Activated CD4-positive, alpha-beta T cell treated with anti-CD3 and anti-CD28 coated beads, Interleukin-2, amount 50 U/mL, for 24 hours (primary cell): Measurements from ENCODE around the gene PPP2R2B.

ENCODE experiments used
- DNase-seq, 2 donors: peaks; one replicate each; pipeline ENCODE4 v3.0.0-alpha.2; 2020; ENCODE audit warnings: low read depth in 1 of 2, low spot score in 1 of 2

The PPP2R2B gene

DNA sequence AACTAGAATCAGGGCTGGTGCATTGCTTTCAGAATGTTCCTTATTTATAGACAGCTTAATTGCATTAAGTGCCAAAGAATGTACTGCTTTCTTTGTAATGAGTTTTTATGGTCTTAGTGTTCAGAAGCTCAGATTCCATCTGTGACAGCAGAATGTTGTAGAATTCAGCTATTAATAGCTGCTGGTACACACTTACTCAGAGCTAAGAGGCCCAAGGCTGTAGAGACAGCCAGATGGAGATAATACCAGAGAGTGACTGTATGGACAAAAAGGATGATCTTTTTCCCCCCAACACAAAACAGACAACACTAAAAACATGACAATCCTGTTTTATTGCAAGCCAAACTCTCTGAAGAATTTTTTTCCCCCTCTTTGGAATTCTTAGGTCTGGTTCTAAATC is 50.2 kb downstream of the PPP2R2B start:
- no peak for DNase-seq

DNA sequence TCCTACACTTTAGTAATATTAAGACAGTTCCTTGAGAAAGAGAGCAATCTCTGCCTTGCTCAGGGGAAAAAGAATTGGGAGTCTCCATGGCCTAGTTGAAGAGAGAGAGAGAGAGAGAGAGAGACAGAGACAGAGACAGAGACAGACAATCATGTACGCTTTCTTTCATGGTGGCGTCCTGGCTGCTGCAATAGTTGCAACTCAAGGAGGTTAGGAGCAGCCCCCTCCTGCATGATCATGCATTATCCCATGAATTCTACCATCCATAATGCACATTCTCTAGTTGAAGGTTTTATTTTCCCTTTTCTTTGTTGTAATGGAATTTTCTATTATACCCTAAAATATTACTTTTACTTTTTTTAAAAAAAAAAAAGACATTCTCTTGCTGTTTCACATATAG is 50.7 kb downstream of the PPP2R2B start:
- DNase-seq = no peak

- no peak for DNase-seq
Measured at GRCh38 chr5:146825033-146825432, 53.5 kb downstream of the PPP2R2B start.

- no peak for DNase-seq
Measured at GRCh38 chr5:146821732-146822131, 56.8 kb downstream of the PPP2R2B start.

DNA sequence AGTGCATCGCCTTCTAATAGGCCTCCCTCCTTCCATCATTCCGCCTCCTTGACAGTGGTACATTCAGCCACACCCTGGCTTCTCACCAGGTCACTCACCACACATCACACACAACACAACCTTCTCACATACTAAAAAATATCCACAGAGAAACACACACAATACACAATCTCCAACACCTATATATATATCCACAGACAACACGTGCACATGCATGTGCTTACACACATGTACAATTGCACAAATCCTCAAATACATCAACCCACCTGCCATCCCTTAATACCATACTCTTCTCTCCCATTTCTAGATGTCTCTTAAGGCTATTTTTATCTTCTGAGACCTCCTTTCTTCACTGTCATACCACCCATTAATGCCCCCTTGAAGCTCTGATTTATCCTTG is 57.6 kb downstream of the PPP2R2B start:
- DNase-seq = no peak

- DNase-seq = no peak
Measured at GRCh38 chr5:146818822-146819221, 59.7 kb downstream of the PPP2R2B start.

GRCh38 chr5:146817973-146818372 is 60.6 kb downstream of the PPP2R2B start:
- DNase-seq = no peak

- DNase-seq = no peak
Measured at GRCh38 chr5:146816775-146817387, 61.7 kb downstream of the PPP2R2B start.

DNA sequence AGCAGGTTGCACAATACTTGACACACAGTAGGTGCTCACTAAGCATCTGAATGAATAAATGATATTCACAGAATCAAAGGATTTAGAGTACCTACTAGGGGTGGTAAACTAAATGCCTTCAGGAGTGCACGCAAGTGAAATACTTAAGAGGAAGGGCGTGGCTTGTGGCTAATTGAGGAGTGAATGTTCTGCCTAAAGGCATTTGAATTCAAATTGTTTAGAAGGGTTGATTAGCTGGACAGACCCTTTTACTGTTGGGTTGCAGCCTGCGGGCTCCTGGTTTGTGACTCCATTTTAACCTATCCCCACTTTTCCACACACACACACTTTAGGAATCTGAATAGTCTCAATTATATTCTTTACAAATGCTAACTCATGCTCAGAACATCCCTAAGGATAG is 63.1 kb downstream of the PPP2R2B start:
- DNase-seq = no peak

GRCh38 chr5:146813346-146814157 is 65.0 kb downstream of the PPP2R2B start:
- DNase-seq = no peak

GRCh38 chr5:146805081-146805480 is 73.5 kb downstream of the PPP2R2B start:
- DNase-seq = no peak

DNA sequence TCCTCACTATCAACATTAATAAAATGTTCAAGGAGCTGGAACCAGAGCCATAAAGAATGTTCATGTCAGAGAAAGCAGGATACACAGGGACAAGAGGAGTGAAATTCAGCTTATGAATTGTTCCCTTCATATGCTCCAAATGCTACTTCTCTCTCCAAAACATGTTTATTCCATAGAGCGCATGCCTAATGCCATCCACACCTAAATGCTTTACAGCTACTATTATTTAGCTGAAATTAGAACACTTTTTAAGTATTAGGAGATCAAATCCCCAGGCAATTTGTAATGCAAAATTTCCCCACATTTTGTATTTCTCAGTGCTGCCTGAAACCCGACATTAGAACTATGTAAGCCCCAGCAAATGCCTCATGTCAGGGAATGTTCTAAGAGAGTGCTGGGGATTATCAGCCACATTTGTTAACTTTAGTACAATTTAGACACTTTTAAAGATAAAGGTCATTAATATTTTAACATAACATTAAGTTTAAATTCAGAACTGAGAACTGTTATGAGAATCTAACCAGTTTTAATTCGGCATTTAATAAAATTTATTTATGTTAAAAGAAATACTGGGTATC is 75.5 kb downstream of the PPP2R2B start:
- DNase-seq = no peak

DNA sequence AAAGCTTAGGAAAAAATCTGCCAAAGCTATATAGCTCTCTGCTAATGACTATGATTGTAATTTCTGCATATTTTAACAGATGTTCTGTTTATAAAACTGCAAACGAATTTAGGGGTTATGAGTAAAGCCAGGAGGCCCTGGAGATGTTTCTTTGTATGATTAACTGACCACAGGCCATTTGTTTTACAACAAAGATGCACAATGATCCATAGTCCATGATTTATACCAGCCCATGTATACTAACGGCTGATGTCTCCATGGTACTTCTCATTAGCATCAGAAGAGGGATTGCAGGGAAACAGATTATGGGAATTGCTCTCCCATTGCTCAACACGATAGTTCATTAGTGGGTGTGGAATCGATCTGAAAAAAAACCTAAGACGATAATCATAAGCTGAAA is 78.9 kb downstream of the PPP2R2B start:
- DNase-seq = no peak

DNA sequence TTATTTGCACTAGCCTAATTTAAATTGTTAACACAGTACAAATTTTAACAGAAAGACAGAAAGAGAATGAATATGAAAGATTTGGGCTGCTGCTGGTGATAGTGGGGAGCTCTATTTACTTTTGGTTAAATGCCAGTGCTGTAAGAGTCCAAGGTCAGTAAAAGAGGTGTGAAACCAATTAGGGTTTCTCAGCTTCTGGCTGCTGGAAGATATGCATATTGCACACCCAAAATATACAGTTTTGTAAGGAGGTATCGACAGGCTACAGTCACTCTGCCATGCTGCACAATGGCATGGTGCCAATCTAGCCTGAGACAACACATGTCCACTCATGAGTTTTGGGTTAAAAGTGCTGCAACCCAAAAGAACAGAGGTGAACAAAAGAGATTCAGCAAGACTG is 79.3 kb downstream of the PPP2R2B start:
- no peak for DNase-seq

DNA sequence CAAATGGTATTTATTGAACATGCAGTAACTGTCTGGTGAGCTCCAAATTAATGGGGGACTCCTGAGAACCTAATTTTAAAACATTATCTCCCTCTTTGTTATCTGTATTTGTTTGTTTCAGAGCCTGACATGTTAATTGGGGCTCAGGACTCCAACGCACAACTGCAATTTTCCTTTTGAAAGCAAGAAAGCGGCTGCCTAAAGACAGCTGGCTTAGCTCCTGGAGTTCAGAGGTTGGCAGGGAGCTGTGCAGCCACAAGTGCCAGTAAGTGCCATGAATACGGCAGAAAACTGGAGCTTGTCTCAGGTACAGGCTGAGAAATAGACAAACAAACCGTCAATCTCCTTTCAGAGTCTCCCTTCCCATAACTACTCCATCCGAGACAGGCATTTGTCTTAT is 80.9 kb downstream of the PPP2R2B start:
- DNase-seq = no peak

GRCh38 chr5:146796911-146797310 is 81.6 kb downstream of the PPP2R2B start:
- DNase-seq = no peak

DNA sequence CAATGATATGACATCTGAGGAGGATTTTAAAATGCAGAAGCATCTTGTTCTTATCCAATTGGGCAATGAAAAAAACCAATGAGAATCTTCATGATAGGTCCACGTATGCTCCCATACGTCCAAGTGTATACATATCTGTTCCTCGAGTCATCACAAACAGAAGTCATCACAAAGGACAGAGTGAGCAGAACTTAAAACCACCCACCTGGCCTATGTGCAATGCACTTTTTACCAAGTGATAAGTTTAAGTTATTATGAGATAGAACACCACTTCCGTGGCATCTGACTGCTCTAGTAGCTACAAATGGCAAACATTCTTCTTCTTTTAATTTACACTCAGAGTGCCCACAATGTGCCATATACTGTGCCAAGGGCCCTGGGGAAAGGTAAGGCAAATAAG is 82.4 kb downstream of the PPP2R2B start:
- DNase-seq = no peak

- DNase-seq = no peak
Measured at GRCh38 chr5:146794326-146795029, 84.1 kb downstream of the PPP2R2B start.

DNA sequence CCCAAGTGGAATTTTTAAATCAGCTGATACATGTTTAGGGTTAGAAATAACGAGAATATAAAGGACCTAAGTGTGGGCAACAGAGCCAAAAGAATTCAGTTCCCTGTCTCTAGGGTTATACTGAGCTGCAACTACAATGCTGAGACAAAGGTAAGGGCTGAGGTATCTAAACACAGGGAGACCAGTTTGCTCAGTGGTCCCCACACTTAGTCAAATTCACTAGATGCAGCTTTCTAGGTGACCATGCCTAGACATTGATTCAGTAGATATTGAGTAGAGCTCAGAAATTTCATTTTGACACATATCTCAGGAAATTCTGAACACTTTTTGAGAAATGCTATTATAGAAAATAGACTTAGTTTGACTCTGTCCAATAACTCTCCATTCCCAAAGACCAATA is 84.8 kb downstream of the PPP2R2B start:
- no peak for DNase-seq

GRCh38 chr5:146791471-146791870 is 87.1 kb downstream of the PPP2R2B start:
- DNase-seq = no peak

DNA sequence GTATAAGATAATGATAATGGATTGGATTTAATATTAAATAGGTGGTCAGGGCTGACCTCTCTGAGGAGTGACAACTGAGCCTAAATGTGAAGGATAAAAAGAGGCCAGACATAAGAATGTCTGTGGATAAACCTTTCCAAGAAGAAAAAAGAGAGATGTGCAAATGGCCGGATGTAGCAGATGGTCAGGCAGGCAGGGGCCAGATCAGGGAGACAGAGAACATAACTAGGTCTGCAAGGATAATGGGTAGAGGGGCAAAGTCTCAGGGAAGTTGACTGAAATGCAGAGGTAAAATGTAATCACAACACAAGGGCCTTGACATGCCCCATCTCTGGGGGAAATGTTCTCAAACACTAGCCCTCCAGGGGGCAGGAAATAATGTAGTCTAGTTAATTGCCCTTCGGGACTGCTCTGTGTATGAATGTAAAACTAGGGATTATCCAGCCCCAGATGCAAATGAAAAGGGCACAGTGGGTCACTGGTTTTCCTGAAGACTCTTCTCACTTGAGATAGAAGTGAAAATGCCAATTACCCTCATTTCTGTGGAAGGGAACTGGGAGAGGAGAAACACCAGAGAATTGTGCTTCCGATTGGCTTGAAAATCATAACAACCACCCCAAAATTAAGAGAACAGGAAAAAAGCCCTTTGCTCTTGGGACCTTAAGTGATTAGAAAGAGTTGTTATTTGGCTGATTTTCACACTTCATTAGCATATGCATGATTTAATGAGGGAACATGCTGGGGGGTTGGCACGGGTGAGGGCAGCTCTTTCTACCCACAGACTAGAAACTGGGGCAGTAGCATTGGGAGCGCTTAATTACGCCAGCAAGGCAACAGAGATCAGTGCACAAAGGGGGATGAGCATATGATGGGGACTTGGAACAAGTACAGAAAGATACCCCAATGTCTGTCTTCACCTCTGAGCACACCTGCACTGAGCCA is 88.6 kb downstream of the PPP2R2B start:
- no peak for DNase-seq
